ENCODE data around the gene ZNF837. TPM values are rescaled to one million over a fixed set of nuclear protein-coding genes. Genes with fewer than 3 reads are reported as not detected.
A peak's percentile ranks its signal among the peaks of the same experiment; 100 is the strongest.

The ZNF837 gene
- total and polyA plus RNA-seq, 2 of the 13 experiments (the other 11 are each of a cell fraction or from before 2014, with no cell fraction given) = 0.29 to 1.3 TPM

- TF ChIP-seq, protein P1, sequence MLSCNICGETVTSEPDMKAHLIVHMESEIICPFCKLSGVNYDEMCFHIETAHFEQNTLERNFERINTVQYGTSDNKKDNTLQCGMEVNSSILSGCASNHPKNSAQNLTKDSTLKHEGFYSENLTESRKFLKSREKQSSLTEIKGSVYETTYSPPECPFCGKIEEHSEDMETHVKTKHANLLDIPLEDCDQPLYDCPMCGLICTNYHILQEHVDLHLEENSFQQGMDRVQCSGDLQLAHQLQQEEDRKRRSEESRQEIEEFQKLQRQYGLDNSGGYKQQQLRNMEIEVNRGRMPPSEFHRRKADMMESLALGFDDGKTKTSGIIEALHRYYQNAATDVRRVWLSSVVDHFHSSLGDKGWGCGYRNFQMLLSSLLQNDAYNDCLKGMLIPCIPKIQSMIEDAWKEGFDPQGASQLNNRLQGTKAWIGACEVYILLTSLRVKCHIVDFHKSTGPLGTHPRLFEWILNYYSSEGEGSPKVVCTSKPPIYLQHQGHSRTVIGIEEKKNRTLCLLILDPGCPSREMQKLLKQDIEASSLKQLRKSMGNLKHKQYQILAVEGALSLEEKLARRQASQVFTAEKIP (CRISPR knock-in tag; IDR thresholded peaks at IDR 0.05; ENCODE audit: borderline replicate concordance) = no peak
- TF ChIP-seq ELF1 (CRISPR knock-in tag; IDR thresholded peaks at IDR 0.05) = peak; percentile 90
- no peak for TF ChIP-seq ZNF816 (CRISPR knock-in tag; IDR thresholded peaks at IDR 0.05; ENCODE audit: borderline replicate concordance)
- no peak for TF ChIP-seq ZNF430 (CRISPR knock-in tag; IDR thresholded peaks at IDR 0.05)
- no peak for TF ChIP-seq ZNF557 (CRISPR knock-in tag; IDR thresholded peaks at IDR 0.05)
- no peak for TF ChIP-seq ZNF660 (CRISPR knock-in tag; IDR thresholded peaks at IDR 0.05; ENCODE audit: borderline replicate concordance, low read depth)
- peak; percentile 60; the same call in 1 of the 2 replicates for TF ChIP-seq ZNF766 (CRISPR knock-in tag; IDR thresholded peaks at IDR 0.05; ENCODE audit: borderline replicate concordance)
- peak; percentile 37; the same call in 1 of the 2 replicates for TF ChIP-seq RXRA (CRISPR knock-in tag; IDR thresholded peaks at IDR 0.05)
- peak; percentile 59; the same call in 1 of the 2 replicates for TF ChIP-seq ZBTB7B (CRISPR knock-in tag; IDR thresholded peaks at IDR 0.05)
- peak; percentile 59; the same call in 1 of the 2 replicates for TF ChIP-seq JUN (CRISPR knock-in tag; IDR thresholded peaks at IDR 0.05)
- TF ChIP-seq THRA (CRISPR knock-in tag; IDR thresholded peaks at IDR 0.05; ENCODE audit: borderline replicate concordance) = peak; percentile 42; the same call in 1 of the 2 replicates
- TF ChIP-seq ZNF407 (CRISPR knock-in tag; IDR thresholded peaks at IDR 0.05; ENCODE audit: not compliant biosample characterization) = peak; percentile 77
- TF ChIP-seq SUZ12 (IDR thresholded peaks at IDR 0.05; ENCODE audit: low read depth, low read length) = peak; percentile 97
- TF ChIP-seq ZNF577 (CRISPR knock-in tag; IDR thresholded peaks at IDR 0.05; ENCODE audit: borderline replicate concordance, low read depth) = no peak
- TF ChIP-seq PHB2 (IDR thresholded peaks at IDR 0.05; ENCODE audit: partially characterized antibody) = no peak
- TF ChIP-seq, protein P2, sequence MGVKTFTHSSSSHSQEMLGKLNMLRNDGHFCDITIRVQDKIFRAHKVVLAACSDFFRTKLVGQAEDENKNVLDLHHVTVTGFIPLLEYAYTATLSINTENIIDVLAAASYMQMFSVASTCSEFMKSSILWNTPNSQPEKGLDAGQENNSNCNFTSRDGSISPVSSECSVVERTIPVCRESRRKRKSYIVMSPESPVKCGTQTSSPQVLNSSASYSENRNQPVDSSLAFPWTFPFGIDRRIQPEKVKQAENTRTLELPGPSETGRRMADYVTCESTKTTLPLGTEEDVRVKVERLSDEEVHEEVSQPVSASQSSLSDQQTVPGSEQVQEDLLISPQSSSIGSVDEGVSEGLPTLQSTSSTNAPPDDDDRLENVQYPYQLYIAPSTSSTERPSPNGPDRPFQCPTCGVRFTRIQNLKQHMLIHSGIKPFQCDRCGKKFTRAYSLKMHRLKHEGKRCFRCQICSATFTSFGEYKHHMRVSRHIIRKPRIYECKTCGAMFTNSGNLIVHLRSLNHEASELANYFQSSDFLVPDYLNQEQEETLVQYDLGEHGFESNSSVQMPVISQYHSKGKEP (CRISPR knock-in tag; IDR thresholded peaks at IDR 0.05) = peak; percentile 67; the same call in 1 of the 2 replicates
Measured at GRCh38 chr19:58326914-58327726, 53.7 kb downstream of the ZNF837 start, which contains the start of gene ZSCAN22 (continued).
